Measurements from ENCODE around the gene HSPA5. TPM values are rescaled to one million over a fixed set of nuclear protein-coding genes. Genes with fewer than 3 reads are reported as not detected.

The HSPA5 gene
- total and polyA plus RNA-seq, 2 experiments from 2014 or later = 259 to 265 TPM

GRCh38 chr9:125284855-125285254 lies 43.7 kb upstream of the HSPA5 start (continued):
- TF ChIP-seq ZNF462 (CRISPR knock-in tag; IDR thresholded peaks at IDR 0.05) (no peak), EZH2phosphoT487 (IDR thresholded peaks at IDR 0.05; ENCODE audit: unreplicated experiment) (no peak)

- H3K27ac ChIP-seq (ENCODE audit: low read depth) = no peak overlapping the region
- H3K36me3 ChIP-seq (ENCODE audit: insufficient read depth) = no peaks in the 10 kb centered on the region
- H3K4me3 Mint-ChIP-seq = no peak overlapping the region
- no peaks in the 10 kb centered on the region for H3K4me1 ChIP-seq (ENCODE audit: insufficient read depth)
- H3F3A ChIP-seq (replicated peaks; ENCODE audit: low read depth) = no peaks in the 10 kb centered on the region
- H3K4me3 ChIP-seq = no peak overlapping the region
- no peaks in the 10 kb centered on the region for H3K27me3 ChIP-seq (ENCODE audit: insufficient read depth)
- H3K27ac Mint-ChIP-seq = no peak overlapping the region
- H3K79me2 ChIP-seq (replicated peaks; ENCODE audit: insufficient read depth) = peaks cover 65% of the 10 kb centered on the region
- no peak overlapping the region for H2AFZ ChIP-seq
- H3K9me2 ChIP-seq (ENCODE audit: insufficient read depth) = no peaks in the 10 kb centered on the region
- ATAC-seq (no peak), DNase-seq (ENCODE audit: low spot score) (no peak)
- H4K20me1 ChIP-seq (replicated peaks; ENCODE audit: insufficient read depth) = peaks cover 24% of the 10 kb centered on the region
- H3K27me3 Mint-ChIP-seq (ENCODE audit: insufficient read depth, low read depth, poor library complexity) = no peaks in the 10 kb centered on the region
- H3K4me2 ChIP-seq = no peak overlapping the region
- H3K9me3 Mint-ChIP-seq = no peaks in the 10 kb centered on the region
- no peaks in the 10 kb centered on the region for H3K36me3 Mint-ChIP-seq (ENCODE audit: low read depth)
- no peaks in the 10 kb centered on the region for H3K4me1 Mint-ChIP-seq
- no peak for TF ChIP-seq POLR2AphosphoS5 (IDR thresholded peaks at IDR 0.05; ENCODE audit: low read depth)
- no peak for TF ChIP-seq NANOG (IDR thresholded peaks at IDR 0.05; ENCODE audit: borderline replicate concordance)
- no peak for TF ChIP-seq CTCF (conservative IDR thresholded peaks at IDR 0.05; ENCODE audit: low read depth in 2 of 2)
- TF ChIP-seq ZNF331 (CRISPR knock-in tag; IDR thresholded peaks at IDR 0.05; ENCODE audit: low read depth) = no peak
- TF ChIP-seq EZH2phosphoT487 (IDR thresholded peaks at IDR 0.05; ENCODE audit: unreplicated experiment) = no peak
- no peak for TF ChIP-seq STAT1 (IDR thresholded peaks at IDR 0.05; ENCODE audit: unreplicated experiment)
- no peak for TF ChIP-seq ZNF462 (CRISPR knock-in tag; IDR thresholded peaks at IDR 0.05)
- TF ChIP-seq EZH2 (IDR thresholded peaks at IDR 0.05; ENCODE audit: low read depth, unreplicated experiment) = no peak
These were observed 39.8 kb upstream of the HSPA5 start for GRCh38 chr9:125280945-125281344.

Measured in GM23338 (cell line).